Measurements from ENCODE around the gene PAX5. TPM values are rescaled to one million over a fixed set of nuclear protein-coding genes. Genes with fewer than 3 reads are reported as not detected.

The PAX5 gene
- polyA plus RNA-seq, 2 of the 4 experiments (the other 2 are of a cell fraction), result not detected

DNA sequence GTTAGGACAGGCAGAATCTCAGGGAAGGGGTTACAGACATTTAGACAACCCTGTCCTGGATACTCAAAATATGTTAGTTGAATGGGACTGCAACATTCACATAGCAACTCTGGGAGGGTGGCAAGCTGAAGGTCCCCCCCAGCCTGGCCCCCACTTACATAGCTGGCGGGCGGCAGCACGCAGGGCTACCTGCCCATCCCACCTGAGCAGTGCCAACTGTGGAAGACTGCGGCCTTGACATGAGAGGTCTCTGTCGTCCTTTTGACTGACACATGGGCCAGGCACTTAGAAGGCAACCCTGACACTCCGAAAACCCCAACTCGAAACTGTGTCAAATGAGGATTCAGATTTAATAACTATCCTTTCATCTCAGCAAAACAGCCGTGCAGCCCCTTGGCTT, 16.5 kb downstream of the PAX5 start:
- no peak for TF ChIP-seq MYC (IDR thresholded peaks at IDR 0.05; ENCODE audit: borderline replicate concordance, low read length)
- no peak for TF ChIP-seq POLR2AphosphoS2 (conservative IDR thresholded peaks at IDR 0.05; ENCODE audit: low read length)
- no peak for TF ChIP-seq JUNB (IDR thresholded peaks at IDR 0.05)
- no peak for TF ChIP-seq KDM1A (IDR thresholded peaks at IDR 0.05; ENCODE audit: low read depth)
- no peak for TF ChIP-seq FOSB (CRISPR knock-in tag; IDR thresholded peaks at IDR 0.05)
- no peak for TF ChIP-seq ZSCAN20 (CRISPR knock-in tag; IDR thresholded peaks at IDR 0.05)
- TF ChIP-seq SREBF2 (IDR thresholded peaks at IDR 0.05), result no peak
- TF ChIP-seq RFX5 (IDR thresholded peaks at IDR 0.05), result no peak
- TF ChIP-seq TP53 (CRISPR knock-in tag; IDR thresholded peaks at IDR 0.05), result no peak
- no peak for TF ChIP-seq POLR2A (IDR thresholded peaks at IDR 0.05; ENCODE audit: low read length)
- TF ChIP-seq ZC3H11A (IDR thresholded peaks at IDR 0.05), result no peak
- TF ChIP-seq CHD4 (IDR thresholded peaks at IDR 0.05; ENCODE audit: borderline replicate concordance), result no peak
- TF ChIP-seq CEBPB (IDR thresholded peaks at IDR 0.05), result no peak
- TF ChIP-seq GATA3 (IDR thresholded peaks at IDR 0.05; ENCODE audit: borderline replicate concordance), result no peak
- TF ChIP-seq CTCF (IDR thresholded peaks at IDR 0.05), result no peak
- no peak for TF ChIP-seq BHLHE40 (IDR thresholded peaks at IDR 0.05; ENCODE audit: low read depth, low read length)
- TF ChIP-seq EHMT2 (IDR thresholded peaks at IDR 0.05; ENCODE audit: low read depth), result no peak
- TF ChIP-seq NPAS2 (CRISPR knock-in tag; IDR thresholded peaks at IDR 0.05; ENCODE audit: borderline replicate concordance), result no peak
- ChIA-PET CTCF (interaction anchor here (1.2 kb wide), 1 partner anchor 155 kb away, joined by 4 read pairs; no protein-coding TSS in a partner anchor), POLR2A (no interaction called here)
- WGBS (ENCODE audit: missing lambda C conversion rate), result 66% methylated on average over 8 of the region's 8 CpGs
- Histone ChIP-seq H3K27ac (no peak overlapping the region), H3K4me2 (no peak overlapping the region), H3K4me1 (no peaks in the 10 kb centered on the region), H3K9me3 (no peaks in the 10 kb centered on the region), H3K4me3 (no peak overlapping the region)
- no peak for ATAC-seq
- DNase-seq (ENCODE audit: low read depth in 1 of 2, low spot score in 1 of 2), result no peak
- no peak for FAIRE-seq

- no peak for DNase-seq (ENCODE audit: low read depth in 1 of 2, low spot score in 1 of 2)
- peak in 1 of 2 experiments; percentile 23; a peak in 1 of 6 replicates for ATAC-seq
- TF ChIP-seq HES2 (IDR thresholded peaks at IDR 0.05) (no peak), RARB (CRISPR knock-in tag; IDR thresholded peaks at IDR 0.05) (no peak), TFCP2L1 (CRISPR knock-in tag; IDR thresholded peaks at IDR 0.05) (no peak), ZNF302 (CRISPR knock-in tag; IDR thresholded peaks at IDR 0.05) (no peak), SREBF2 (IDR thresholded peaks at IDR 0.05) (no peak), MAX (IDR thresholded peaks at IDR 0.05) (no peak), ZFP36 (IDR thresholded peaks at IDR 0.05; ENCODE audit: borderline replicate concordance, partially characterized antibody) (no peak), ZC3H11A (IDR thresholded peaks at IDR 0.05) (no peak), HOXB13 (CRISPR knock-in tag; IDR thresholded peaks at IDR 0.05; ENCODE audit: low read depth) (no peak), EHF (CRISPR knock-in tag; IDR thresholded peaks at IDR 0.05) (no peak), CEBPB (IDR thresholded peaks at IDR 0.05) (no peak)
- no peak overlapping the region for H3K4me3 ChIP-seq
- CTCF ChIA-PET, result interaction anchor here (1.0 to 1.2 kb wide), 3 partner anchors 15 to 317 kb away, joined by 3 to 4 read pairs (median 3); no protein-coding TSS in a partner anchor
- no peaks in the 10 kb centered on the region for H3K4me1 ChIP-seq
- WGBS (ENCODE audit: missing lambda C conversion rate), result 5% methylated on average over 3 of the region's 3 CpGs
- no peak overlapping the region for H3K4me2 ChIP-seq
- no peak overlapping the region for H3K27ac ChIP-seq
- H3K9me3 ChIP-seq, result no peaks in the 10 kb centered on the region
- POLR2A ChIA-PET, result no interaction called here
- FAIRE-seq, result no peak
These were observed 22.5 kb downstream of the PAX5 start for GRCh38 chr9:37011530-37011929.

Measured in A549 (cell line).